Esophagus muscularis mucosa (tissue), 4 donors: Measurements from ENCODE around the gene TEX38. TPM values are rescaled to one million over a fixed set of nuclear protein-coding genes. Genes with fewer than 3 reads are reported as not detected.

Experiments
- DNase-seq: peaks from one replicate; pipeline ENCODE4 v3.0.0-alpha.2; 2017; ENCODE audit errors: extremely low spot score
- H3K27ac ChIP-seq, 4 donors: fragments of 200-600 bp; sonication (generic); replicated peaks in 1 of 4; 1 replicate in 3 of 4; 2 replicates in 1 of 4; pipeline ENCODE4 v1.5.1; 2016 to 2019; ENCODE audit warnings: mild to moderate bottlenecking in 1 of 4
- H3K27me3 ChIP-seq, 4 donors: fragments of 200-600 bp; sonication (generic); one replicate each; pipeline versions ENCODE4 v1.5.1 to v1.6.0; 2016 to 2019
- H3K36me3 ChIP-seq, 4 donors: fragments of 200-600 bp; sonication (generic); one replicate each; pipeline ENCODE4 v1.5.1; 2016 to 2019
- H3K4me1 ChIP-seq, 4 donors: fragments of 200-600 bp; sonication (generic); one replicate each; pipeline ENCODE4 v1.5.1; 2016 to 2019
- H3K4me3 ChIP-seq, 4 donors: fragments of 200-600 bp; sonication (generic); 1 replicate in 2 of 4; 2 replicates in 2 of 4; pipeline ENCODE4 v1.5.1; 2016 to 2019; ENCODE audit warnings: mild to moderate bottlenecking in 4 of 4, moderate library complexity in 1 of 4
- H3K9me3 ChIP-seq, 4 donors: fragments of 200-600 bp; sonication (generic); 1 replicate in 3 of 4; 2 replicates in 1 of 4; pipeline ENCODE4 v1.5.1; 2016 to 2019
- CTCF ChIP-seq, 3 experiments: fragments of 200-600 bp in 2 of 3; fragments of 450-650 bp in 1 of 3; sonication (generic) in 2 of 3; IDR thresholded peaks; one replicate each; pipeline ENCODE4 v1.5.1; 2017 to 2019; ENCODE audit warnings: antibody characterized with exemption in 3 of 3, mild to moderate bottlenecking in 2 of 3, moderate library complexity in 1 of 3
- EP300 ChIP-seq: sonication (generic); formaldehyde crosslinking; IDR thresholded peaks from one replicate; pipeline ENCODE4 v1.6.1; 2017; ENCODE audit warnings: antibody characterized with exemption
- POLR2A ChIP-seq: fragments of 450-650 bp; IDR thresholded peaks from one replicate; pipeline ENCODE4 v1.6.1; 2017; ENCODE audit warnings: antibody characterized with exemption, moderate library complexity, mild to moderate bottlenecking, low read depth
- POLR2AphosphoS5 ChIP-seq, 2 donors: sonication (generic); formaldehyde crosslinking; IDR thresholded peaks; one replicate each; pipeline ENCODE4 v1.6.1; 2017; ENCODE audit warnings: antibody characterized with exemption in 2 of 2
- WGBS: methylation state at CpG from one replicate; pipeline ENCODE4 v1.1.5; 2018; 5-methylcytosine and 5-hydroxymethylcytosine counted together
- intact Hi-C: fragments of 100-400 bp; cut with DNase I; formaldehyde crosslinking; loops from one replicate; pipeline ENCODE4 v1.15.1; 2023
- total RNA-seq, 4 donors: library from RNA; depleted of rRNA; stranded (reverse); fragments of >200 nt; gene quantifications; one replicate each; pipeline versions ENCODE4 v1.1.0 to v1.2.1, GENCODE V29; 2016

Gene TEX38
- total RNA-seq, 4 donors from 2014 or later, result not detected

DNA sequence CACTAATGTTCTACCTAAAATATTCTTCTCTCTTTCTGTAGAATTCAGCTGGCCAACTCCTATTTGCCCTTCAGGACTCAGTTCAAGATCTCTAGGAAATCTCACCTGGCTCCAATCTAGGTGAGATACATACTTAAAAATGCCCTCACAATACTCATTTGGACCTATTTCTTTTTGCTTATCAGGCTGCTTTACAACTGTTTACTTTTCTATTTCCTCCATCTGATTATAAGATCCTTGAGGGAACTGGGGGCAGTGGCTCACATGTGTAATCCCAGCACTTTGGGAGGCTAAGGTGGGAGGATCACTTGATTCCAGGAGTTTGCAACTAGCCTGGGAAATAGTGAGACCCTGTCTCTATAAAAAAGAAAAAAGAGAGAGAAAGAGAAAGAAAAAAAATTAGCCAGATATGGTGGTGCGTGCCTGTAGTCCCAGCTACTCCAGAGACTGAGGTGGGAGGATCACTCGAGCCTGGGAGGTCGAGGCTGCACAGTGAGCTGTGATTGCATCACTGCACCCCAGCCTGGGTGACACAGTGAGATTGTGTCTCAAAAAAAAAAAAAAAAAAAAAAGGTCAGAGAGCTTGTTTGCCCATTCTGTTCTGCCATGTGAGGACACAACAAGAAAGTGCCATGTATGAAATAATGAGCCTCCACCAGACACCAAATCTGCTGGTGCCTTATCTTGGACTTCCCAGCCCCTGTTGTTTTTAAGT is 32.4 kb downstream of the TEX38 start:
- 91% methylated on average over 3 of the region's 3 CpGs for WGBS
- intact Hi-C loops, result no loop called here
- Histone ChIP-seq H3K4me1 (peaks cover 0 to 9% (median 3%) of the 10 kb centered on the region in 4 donors), H3K9me3 (no peaks in the 10 kb centered on the region), H3K27me3 (no peaks in the 10 kb centered on the region), H3K4me3 (no peak overlapping the region), H3K27ac (no peak overlapping the region), H3K36me3 (peaks cover 12 to 82% (median 52%) of the 10 kb centered on the region in 4 donors)
- no peak for DNase-seq
- TF ChIP-seq CTCF (IDR thresholded peaks at IDR 0.05) (no peak), EP300 (no peak), POLR2AphosphoS5 (IDR thresholded peaks at IDR 0.05) (no peak), POLR2A (no peak)

DNA sequence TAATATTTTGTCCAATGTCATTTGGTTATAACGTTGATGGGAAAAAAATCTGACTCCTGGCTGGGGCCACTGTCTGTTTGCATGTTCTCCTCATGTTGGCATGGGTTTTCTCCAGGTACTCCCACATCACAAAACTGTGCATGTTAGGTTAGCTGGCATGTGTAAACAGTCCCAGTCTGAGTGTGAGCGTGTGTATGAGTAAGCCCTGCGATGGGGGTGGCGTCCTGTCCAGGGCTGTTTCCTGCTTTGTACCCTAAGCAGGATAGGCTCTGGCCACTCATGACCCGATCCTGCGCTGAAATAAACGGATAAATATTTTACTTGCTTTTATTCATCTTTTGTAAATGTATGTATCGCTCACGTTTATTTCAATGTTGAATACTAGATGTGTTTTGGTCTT is 33.8 kb downstream of the TEX38 start:
- no peaks in the 10 kb centered on the region for H3K27me3 ChIP-seq
- H3K4me3 ChIP-seq, result no peak overlapping the region
- H3K4me1 ChIP-seq, result peaks cover 0 to 9% (median 2%) of the 10 kb centered on the region in 4 donors
- intact Hi-C loops, result no loop called here
- WGBS, result 84% methylated on average over 9 of the region's 9 CpGs
- H3K27ac ChIP-seq, result no peak overlapping the region
- peaks cover 12 to 73% (median 52%) of the 10 kb centered on the region in 4 donors for H3K36me3 ChIP-seq
- no peak for DNase-seq
- no peaks in the 10 kb centered on the region for H3K9me3 ChIP-seq
- TF ChIP-seq CTCF (IDR thresholded peaks at IDR 0.05), result no peak
- no peak for TF ChIP-seq POLR2A
- no peak for TF ChIP-seq EP300
- no peak for TF ChIP-seq POLR2AphosphoS5 (IDR thresholded peaks at IDR 0.05)

GRCh38 chr1:46708121-46708520 is 36.5 kb downstream of the TEX38 start:
- 84% methylated on average over 1 of the region's 1 CpG for WGBS
- Histone ChIP-seq H3K36me3 (peaks cover 12 to 80% (median 57%) of the 10 kb centered on the region in 4 donors), H3K4me1 (peaks cover 0 to 3% (median 0%) of the 10 kb centered on the region in 4 donors), H3K9me3 (no peaks in the 10 kb centered on the region), H3K27me3 (no peaks in the 10 kb centered on the region), H3K27ac (no peak overlapping the region), H3K4me3 (no peak overlapping the region)
- intact Hi-C loops, result no loop called here
- TF ChIP-seq CTCF (IDR thresholded peaks at IDR 0.05), result no peak
- TF ChIP-seq POLR2A, result no peak
- no peak for TF ChIP-seq EP300
- no peak for TF ChIP-seq POLR2AphosphoS5 (IDR thresholded peaks at IDR 0.05)
- DNase-seq, result no peak

- H3K4me3 ChIP-seq, result no peak overlapping the region
- DNase-seq, result no peak
- H3K4me1 ChIP-seq, result peaks cover 27 to 45% (median 30%) of the 10 kb centered on the region in 4 donors
- 77% methylated on average over 3 of the region's 3 CpGs for WGBS
- no peaks in the 10 kb centered on the region for H3K27me3 ChIP-seq
- H3K27ac ChIP-seq, result no peak overlapping the region
- peaks cover 19 to 64% (median 40%) of the 10 kb centered on the region in 4 donors for H3K36me3 ChIP-seq
- intact Hi-C loops, result no loop called here
- no peaks in the 10 kb centered on the region for H3K9me3 ChIP-seq
- TF ChIP-seq POLR2AphosphoS5 (IDR thresholded peaks at IDR 0.05) (no peak), CTCF (IDR thresholded peaks at IDR 0.05) (no peak), EP300 (no peak), POLR2A (no peak)
These were observed 43.3 kb downstream of the TEX38 start for GRCh38 chr1:46714976-46715375.
